Measurements from ENCODE around the gene KCTD2.

The KCTD2 gene

GRCh38 chr17:75109407-75110233, 62.6 kb downstream of the KCTD2 start, which contains the start of gene ARMC7:
TSS of gene ARMC7 (plus strand) at chr17:75109969. CDS start at chr17:75110289, 320 bp downstream.
- H3K27ac ChIP-seq (replicated peaks) = peak within 1 kb of the TSS; percentile 52
- TF ChIP-seq GABPA (IDR thresholded peaks at IDR 0.05; ENCODE audit: low read depth) = peak; percentile 82
- no peak for TF ChIP-seq CTCF (IDR thresholded peaks at IDR 0.05; ENCODE audit: insufficient read depth, low read length)
- peak; percentile 50; the same call in 1 of the 2 replicates for TF ChIP-seq POLR2AphosphoS5 (IDR thresholded peaks at IDR 0.05; ENCODE audit: low read depth)
- peak; percentile 22 for TF ChIP-seq REST (IDR thresholded peaks at IDR 0.05; ENCODE audit: insufficient replicate concordance, low read depth)
- H3K27me3 ChIP-seq (ENCODE audit: insufficient read depth, poor library complexity, severe bottlenecking) = no peaks in the 10 kb centered on the region
- DNase-seq (ENCODE audit: low read depth in 1 of 2, low spot score in 1 of 2) = peak; percentile 73 to 92
- H3K4me3 ChIP-seq (replicated peaks; ENCODE audit: insufficient read depth, low read length) = peak within 1 kb of the TSS; percentile 76

GRCh38 chr17:75110234-75110937, 63.4 kb downstream of the KCTD2 start:
- Histone ChIP-seq H3K4me3 (replicated peaks; ENCODE audit: insufficient read depth, low read length) (peak overlapping the region; percentile 76), H3K27ac (replicated peaks) (peak overlapping the region; percentile 52), H3K27me3 (ENCODE audit: insufficient read depth, poor library complexity, severe bottlenecking) (no peaks in the 10 kb centered on the region)
- peak in 1 of 2 experiments; percentile 27 for DNase-seq (ENCODE audit: low read depth in 1 of 2, low spot score in 1 of 2)
- TF ChIP-seq CTCF (IDR thresholded peaks at IDR 0.05; ENCODE audit: insufficient read depth, low read length) (no peak), GABPA (IDR thresholded peaks at IDR 0.05; ENCODE audit: low read depth) (no peak), POLR2AphosphoS5 (IDR thresholded peaks at IDR 0.05; ENCODE audit: low read depth) (no peak), REST (IDR thresholded peaks at IDR 0.05; ENCODE audit: insufficient replicate concordance, low read depth) (no peak), SPI1 (IDR thresholded peaks at IDR 0.05; ENCODE audit: borderline replicate concordance, low read depth) (no peak)

- Histone ChIP-seq H3K4me3 (replicated peaks; ENCODE audit: insufficient read depth, low read length) (no peak overlapping the region), H3K27me3 (ENCODE audit: insufficient read depth, poor library complexity, severe bottlenecking) (no peaks in the 10 kb centered on the region), H3K27ac (replicated peaks) (no peak overlapping the region)
- peak in 1 of 2 experiments; percentile 40 for DNase-seq (ENCODE audit: low read depth in 1 of 2, low spot score in 1 of 2)
- TF ChIP-seq SPI1 (IDR thresholded peaks at IDR 0.05; ENCODE audit: borderline replicate concordance, low read depth) = no peak
- TF ChIP-seq GABPA (IDR thresholded peaks at IDR 0.05; ENCODE audit: low read depth) = peak; percentile 26; the same call in 1 of the 2 replicates
Measured at GRCh38 chr17:75111777-75112335, 64.8 kb downstream of the KCTD2 start.
